RCC 7860 (cell line): Measurements from ENCODE around the gene RAB6D.
"Not testable (repeated sequence)": the region's sequence is repeated elsewhere in the genome, so short reads cannot be mapped to it uniquely, and the experiment has no call there.

Experiments
- DNase-seq: peaks from one replicate; pipeline ENCODE4 v3.0.0-alpha.2; 2015; ENCODE audit warnings: low spot score
- FAIRE-seq: peaks from 2 replicates; lab custom pipeline; 2012; peaks lifted over from hg19 to GRCh38; lab: Jason Lieb, UNC

RAB6D gene

GRCh38 chr2:131363703-131364186 lies at the start of gene RAB6D:
TSS of gene RAB6D (minus strand) at chr2:131364168. CDS start at chr2:131363720, 448 bp downstream.
- FAIRE-seq, DNase-seq: not testable (repeated sequence)

- peak; percentile 50 for FAIRE-seq
- DNase-seq: peak; percentile 37
These were observed 49.3 kb upstream of the RAB6D start for GRCh38 chr2:131413148-131413747.

DNA sequence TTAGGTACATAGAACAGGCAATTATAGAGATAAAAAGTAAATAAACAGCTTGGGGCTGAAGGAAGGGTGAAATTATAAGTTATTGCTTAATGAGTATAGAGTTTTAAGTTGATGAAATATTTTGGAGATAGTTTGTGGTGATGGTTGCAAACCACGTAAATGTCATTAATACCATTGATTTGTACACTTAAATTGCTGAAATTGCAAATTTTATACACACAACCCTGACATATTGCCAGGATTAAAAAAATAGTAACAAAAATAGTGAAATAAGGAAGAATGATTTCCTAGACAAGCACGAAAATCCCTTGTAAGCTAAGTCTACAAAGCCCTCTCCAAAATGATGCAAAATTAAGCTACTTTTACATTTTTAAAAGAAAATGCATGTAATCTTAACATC lies 46.2 kb upstream of the RAB6D start:
- FAIRE-seq (no peak), DNase-seq (no peak)

DNA sequence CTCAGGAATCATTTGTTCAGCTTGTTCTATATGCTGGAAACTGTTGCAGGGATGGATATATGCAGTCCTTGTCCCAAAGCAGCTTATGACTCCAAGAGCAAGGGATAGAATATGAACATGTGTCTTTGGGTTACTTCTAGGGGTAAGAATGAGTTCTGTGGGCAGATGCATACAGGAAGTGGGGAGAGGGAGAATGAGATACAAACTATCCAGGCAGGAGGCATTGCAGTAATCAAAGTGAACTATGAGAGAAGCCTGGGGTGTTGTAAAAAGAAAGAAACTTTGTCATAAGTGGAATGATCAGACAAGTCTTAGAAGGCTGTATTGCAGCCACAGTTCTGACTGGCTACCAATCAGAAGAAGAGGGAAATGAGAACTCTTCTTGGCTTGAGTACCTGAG lies 44.8 kb upstream of the RAB6D start:
- no peak for FAIRE-seq
- no peak for DNase-seq

DNA sequence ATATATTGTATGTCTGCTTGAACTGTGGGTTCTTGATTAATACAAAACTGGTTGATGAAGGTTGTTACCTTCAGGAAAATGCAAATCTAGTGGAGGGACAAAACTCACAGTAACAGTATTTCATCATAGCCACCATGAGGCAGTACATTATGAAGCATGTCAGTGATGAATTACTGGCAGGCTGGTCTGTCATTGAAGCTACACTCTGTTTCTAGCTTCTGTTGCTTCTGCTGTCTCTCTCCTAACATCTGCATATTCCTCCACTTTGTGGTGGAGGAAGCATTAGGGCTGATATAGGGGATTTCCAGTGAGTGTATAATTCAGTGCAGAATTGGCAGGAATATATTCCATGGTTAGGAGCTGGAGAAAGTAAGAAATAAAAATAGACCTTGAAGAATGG lies 44.2 kb upstream of the RAB6D start:
- no peak for FAIRE-seq
- DNase-seq: no peak

GRCh38 chr2:131404753-131405152 lies 40.8 kb upstream of the RAB6D start:
- FAIRE-seq (no peak), DNase-seq (no peak)

DNA sequence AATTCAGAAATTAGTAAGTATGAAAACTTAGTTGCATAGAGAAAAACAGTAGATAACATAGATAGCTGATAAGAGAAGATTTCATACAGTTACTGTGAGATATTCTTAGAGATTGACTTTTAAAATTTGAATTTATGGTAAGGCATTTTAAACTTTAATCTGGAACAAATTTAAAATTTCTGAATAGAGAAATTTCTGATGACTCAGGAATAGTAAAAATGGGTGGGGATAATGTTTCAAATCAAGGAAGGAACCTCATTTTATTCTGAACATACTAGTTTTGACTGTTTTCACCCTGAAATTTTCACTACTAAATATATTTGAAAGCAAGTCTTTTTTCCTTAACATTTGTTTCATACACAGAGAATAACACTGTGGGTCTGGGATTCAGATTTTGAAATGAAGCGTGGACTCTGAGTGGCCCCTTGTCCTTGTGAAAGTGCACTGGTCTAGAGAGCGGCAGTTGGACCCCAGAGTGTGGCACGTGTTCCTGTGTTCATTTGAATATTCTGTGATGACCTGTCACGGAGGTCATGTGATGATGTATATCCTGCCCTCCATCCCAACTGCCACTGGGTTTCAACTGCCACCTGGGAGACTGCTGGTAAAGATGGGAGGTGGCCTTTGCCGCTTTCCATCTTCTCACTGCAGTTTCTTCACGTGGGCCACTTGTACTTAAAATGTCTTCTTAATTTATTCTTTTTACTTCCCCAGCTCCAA lies 38.5 kb upstream of the RAB6D start:
- no peak for DNase-seq
- FAIRE-seq: no peak

- FAIRE-seq (no peak), DNase-seq (no peak)
These were observed 36.9 kb upstream of the RAB6D start for GRCh38 chr2:131400849-131401248.

GRCh38 chr2:131400441-131400840 lies 36.5 kb upstream of the RAB6D start:
- FAIRE-seq, DNase-seq: not testable (repeated sequence)

- peak; percentile 54 for FAIRE-seq
- not testable (repeated sequence) for DNase-seq
These were observed 32.2 kb upstream of the RAB6D start for GRCh38 chr2:131396209-131396608.

DNA sequence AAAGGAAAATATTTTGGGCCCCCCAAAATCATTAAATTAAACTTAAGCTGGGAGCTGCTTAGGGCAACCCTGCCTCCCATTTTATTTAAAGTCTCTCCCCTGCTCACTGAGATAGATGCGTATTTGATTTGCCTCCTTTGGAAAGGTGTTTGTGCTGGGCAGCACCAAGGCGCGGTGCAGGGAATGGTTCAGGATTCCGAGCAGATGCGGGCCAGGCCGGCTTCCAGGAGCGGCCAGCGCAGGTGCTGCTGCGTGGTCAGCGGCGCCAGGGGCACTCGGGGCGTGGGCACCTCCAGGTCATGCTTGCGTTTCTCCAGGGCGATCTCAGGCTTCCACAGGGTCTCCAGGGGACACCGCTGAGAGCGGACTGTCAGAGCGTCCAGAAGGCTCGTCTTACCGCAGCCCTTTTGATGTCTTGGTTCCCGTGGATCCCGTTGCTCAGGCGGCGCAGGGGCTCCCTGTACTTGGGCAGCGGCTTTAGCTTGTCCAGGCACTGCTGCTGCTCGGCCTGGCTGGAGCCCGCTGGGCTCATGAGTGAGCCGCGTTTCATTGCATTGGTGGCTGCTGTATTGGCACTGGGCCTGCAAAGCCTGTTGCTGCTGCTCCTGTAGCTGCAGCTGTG lies 31.2 kb upstream of the RAB6D start:
- FAIRE-seq, DNase-seq: not testable (repeated sequence)

DNA sequence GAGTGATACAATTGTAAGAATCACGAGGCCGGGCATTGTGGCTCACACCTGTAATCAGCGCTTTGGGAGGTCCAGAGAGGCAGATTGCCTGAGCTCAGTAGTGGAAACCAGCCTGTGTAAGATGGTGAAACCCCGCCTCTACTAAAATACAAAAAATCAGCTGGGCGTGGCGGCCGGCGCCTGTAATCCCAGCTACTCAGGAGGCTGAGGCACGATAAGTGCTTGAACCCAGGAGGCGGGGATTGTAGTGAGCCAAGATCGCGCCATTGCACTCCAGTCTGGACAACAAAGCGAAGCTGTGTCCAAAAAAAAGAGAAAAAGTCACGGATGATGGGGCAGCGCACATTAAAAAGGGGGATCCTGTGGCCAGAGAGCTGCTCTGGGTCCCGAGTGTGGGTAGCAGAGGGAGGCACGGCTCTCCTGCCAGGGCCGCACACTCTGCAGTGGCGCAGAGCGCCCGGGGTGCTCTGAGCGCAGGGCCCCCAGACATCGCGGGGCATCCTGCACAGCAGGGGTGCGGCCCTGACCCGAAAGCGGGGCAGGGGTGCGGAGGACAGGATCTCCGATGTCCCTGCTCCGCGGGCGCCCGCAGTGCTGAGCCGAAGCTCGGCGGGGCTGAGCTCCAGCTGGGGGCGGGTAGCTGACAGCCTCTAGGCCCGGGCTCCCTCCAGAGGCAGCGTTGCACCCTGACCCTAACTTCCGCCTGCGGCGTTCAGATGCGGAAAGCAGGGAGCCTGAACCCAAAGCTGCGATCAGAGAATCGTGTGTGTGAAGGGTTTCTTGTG lies 30.4 kb upstream of the RAB6D start:
- DNase-seq (no peak), FAIRE-seq (no peak)

DNA sequence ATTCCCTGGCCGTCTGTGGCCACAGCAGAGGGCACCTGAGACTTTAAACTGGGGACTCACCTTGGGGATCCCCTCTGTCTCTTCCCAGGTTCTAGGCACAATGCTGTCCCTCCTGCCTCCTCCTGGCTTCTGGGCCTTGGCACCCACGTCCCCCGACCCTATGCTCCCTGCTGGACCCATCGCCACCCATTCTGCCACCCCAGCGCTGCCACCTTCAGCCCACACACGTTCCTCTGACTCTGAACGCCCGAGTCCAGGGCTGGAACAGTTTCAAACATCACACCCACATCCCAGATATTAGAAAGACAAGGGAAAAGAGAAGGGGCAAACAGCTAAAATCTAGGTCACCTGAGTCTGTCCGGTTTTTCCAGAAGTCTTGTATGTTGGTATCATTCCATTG lies 28.0 kb upstream of the RAB6D start:
- FAIRE-seq: not testable (repeated sequence)

DNA sequence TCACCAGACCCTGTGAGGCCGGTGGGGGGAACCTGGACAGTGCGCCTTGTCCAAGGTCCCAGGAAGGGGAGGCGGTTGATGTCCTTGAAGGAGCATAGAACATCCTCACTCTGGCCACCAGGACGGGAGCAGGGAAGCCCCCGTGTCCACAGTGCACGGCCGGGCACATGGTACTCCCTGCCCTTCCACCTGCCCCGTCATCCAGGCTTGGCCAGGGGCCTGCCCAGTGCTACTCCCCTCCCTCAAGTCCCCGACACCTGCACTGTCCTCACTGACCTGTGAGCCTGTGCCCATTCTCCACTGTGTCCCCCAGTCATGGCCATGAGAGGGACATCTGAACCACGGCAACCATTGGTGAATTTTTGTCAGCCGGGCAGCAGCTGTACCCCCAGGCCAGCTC lies 27.5 kb upstream of the RAB6D start:
- not testable (repeated sequence) for FAIRE-seq, DNase-seq

More for the DNA sequence above, 28.0 kb upstream of the RAB6D start:
- DNase-seq: not testable (repeated sequence)

DNA sequence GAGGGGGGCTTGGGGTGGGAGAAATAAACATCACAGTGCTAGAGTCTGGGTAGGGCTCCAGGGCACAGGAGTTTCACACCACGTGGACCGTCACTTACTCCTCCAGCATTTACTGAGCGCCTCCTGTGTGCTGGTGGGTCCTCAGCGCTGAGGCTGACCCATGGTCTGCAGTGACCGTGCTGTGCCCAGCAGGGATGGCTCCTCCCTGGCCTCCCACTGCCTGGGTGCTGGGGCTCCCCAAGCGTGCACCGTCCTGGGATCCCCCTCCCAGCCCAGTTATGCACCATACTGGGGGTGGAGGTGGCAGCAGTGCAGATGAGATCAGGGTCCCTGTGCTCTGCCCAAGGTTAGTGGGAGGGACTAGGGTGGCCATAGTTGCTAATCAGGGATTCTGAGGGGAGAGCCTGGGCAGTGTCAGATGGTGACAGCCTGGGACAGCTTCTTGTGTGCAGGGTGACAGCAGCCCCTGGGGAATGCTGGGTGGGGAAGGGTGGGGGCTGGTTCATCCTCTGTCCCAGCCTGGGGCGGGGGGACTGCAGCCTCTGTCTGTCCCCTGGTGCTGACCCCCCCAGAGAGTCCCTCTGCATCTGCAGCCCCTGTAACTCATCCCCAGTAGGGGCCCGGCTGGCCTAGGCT lies 26.6 kb upstream of the RAB6D start:
- not testable (repeated sequence) for FAIRE-seq

GRCh38 chr2:131389657-131390056 lies 25.7 kb upstream of the RAB6D start:
- FAIRE-seq: no peak

More for the DNA sequence above, 26.6 kb upstream of the RAB6D start:
- DNase-seq: not testable (repeated sequence)

GRCh38 chr2:131388834-131389233 lies 24.9 kb upstream of the RAB6D start:
- not testable (repeated sequence) for DNase-seq, FAIRE-seq

More at GRCh38 chr2:131389657-131390056, 25.7 kb upstream of the RAB6D start:
- no peak for DNase-seq

GRCh38 chr2:131373111-131373510 lies 9.1 kb upstream of the RAB6D start:
- DNase-seq, FAIRE-seq: not testable (repeated sequence)

DNA sequence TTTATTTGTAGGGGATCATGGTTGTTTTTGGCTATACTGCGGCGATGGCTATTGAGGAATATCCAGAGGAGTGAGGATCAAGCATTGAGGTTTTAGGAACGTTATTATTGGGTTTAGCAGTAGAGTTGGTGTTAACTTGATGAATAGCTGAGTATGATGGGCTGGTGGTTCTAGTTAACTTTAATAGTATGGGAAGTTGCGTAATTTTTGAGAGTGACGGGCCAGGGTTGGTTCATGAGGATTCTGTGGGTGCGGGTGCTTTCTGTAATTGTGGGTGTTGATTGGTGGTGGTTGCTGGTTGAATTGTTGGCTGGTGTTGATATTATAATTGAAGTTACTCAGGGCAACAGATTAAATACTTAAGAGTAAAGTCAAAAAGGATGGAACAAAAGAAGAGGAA lies 6.0 kb upstream of the RAB6D start:
- DNase-seq (no peak), FAIRE-seq (no peak)

DNA sequence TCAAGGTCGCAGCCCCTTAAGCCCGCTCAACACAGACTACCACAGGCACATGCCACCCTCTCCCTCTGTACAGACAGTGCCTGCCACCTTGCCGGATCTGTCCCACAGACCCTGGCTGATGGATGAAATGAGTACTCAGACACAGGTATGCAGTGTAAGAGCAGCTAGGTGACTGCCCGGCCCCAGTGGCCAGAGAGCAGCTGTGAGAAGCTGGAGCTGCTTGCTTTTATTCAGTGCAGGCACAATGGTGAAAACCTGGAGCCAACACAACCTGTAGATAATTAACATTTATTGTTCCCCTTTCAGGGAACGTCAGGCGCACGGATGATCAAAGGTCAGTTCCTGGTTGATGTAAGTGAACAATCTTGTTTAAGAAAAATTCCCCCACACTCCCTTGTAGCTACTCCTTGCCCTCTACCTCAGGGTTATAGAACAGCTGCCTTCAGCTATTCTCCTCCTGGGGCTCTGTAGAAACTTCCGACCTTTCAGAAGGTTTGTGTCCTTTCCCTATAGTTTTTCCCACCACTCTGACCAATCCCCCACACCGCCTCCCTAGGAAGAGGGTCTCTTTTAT lies 4.6 kb upstream of the RAB6D start:
- DNase-seq, FAIRE-seq: not testable (repeated sequence)
